Epithelial cell of esophagus (primary cell): Measurements from ENCODE around the gene ZNF341.
A peak's percentile ranks its signal among the peaks of the same experiment; 100 is the strongest.

Experiments used
- DNase-seq: peaks from one replicate; pipeline ENCODE4 v3.0.0; 2010; ENCODE audit warnings: low read depth
- H3K4me3 ChIP-seq: 2 replicates; pipeline ENCODE4 v1.5.1; 2011; ENCODE audit warnings: mild to moderate bottlenecking, low read length, control low read depth
- TF ChIP-seq, protein P1 (sequence below): IDR thresholded peaks from 2 replicates; pipeline ENCODE4 v1.5.1; 2011; ENCODE audit warnings: low read depth, mild to moderate bottlenecking, low read length, control low read depth, inconsistent platforms; ENCODE audit not compliant: insufficient read depth; ENCODE audit errors: missing control alignments

The ZNF341 gene

DNA sequence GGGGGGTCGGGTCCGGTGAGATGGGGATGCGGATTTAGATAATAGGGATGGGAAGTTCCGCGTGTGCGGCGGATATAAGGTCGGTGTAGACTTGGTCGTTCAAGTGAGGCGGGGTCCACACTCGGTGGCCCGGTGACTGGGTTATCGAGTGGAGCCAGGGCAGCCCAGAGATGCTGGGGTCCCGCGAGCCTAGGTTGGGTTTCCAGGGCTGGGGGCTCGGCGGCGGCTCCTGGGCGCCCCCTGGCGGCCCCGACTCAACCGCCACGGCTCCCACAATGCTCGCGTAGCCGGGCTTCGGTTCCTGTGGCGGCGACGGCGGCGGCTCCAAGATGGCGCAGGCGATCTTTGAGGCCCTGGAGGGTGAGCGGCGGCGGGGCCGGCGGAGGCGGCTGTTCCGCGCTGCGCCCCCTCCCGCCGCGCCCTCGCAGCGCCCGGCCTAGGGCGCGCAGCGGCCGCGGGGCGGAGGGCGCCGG, at the start of gene ZNF341:
TSS of gene ZNF341 (plus strand) at position 304 of the 473 bp plus-strand sequence. CDS start at position 330, 26 bp downstream.
- TF ChIP-seq, protein P1, sequence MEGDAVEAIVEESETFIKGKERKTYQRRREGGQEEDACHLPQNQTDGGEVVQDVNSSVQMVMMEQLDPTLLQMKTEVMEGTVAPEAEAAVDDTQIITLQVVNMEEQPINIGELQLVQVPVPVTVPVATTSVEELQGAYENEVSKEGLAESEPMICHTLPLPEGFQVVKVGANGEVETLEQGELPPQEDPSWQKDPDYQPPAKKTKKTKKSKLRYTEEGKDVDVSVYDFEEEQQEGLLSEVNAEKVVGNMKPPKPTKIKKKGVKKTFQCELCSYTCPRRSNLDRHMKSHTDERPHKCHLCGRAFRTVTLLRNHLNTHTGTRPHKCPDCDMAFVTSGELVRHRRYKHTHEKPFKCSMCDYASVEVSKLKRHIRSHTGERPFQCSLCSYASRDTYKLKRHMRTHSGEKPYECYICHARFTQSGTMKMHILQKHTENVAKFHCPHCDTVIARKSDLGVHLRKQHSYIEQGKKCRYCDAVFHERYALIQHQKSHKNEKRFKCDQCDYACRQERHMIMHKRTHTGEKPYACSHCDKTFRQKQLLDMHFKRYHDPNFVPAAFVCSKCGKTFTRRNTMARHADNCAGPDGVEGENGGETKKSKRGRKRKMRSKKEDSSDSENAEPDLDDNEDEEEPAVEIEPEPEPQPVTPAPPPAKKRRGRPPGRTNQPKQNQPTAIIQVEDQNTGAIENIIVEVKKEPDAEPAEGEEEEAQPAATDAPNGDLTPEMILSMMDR = peak; percentile 61
- peak within 1 kb of the TSS; percentile 58 for H3K4me3 ChIP-seq
- DNase-seq = peak; percentile 81

- peak overlapping the region; percentile 39 for H3K4me3 ChIP-seq
- TF ChIP-seq, protein P1 = no peak
- DNase-seq = no peak
Measured at GRCh38 chr20:33684533-33685327, 47.1 kb upstream of the ZNF341 start.

DNA sequence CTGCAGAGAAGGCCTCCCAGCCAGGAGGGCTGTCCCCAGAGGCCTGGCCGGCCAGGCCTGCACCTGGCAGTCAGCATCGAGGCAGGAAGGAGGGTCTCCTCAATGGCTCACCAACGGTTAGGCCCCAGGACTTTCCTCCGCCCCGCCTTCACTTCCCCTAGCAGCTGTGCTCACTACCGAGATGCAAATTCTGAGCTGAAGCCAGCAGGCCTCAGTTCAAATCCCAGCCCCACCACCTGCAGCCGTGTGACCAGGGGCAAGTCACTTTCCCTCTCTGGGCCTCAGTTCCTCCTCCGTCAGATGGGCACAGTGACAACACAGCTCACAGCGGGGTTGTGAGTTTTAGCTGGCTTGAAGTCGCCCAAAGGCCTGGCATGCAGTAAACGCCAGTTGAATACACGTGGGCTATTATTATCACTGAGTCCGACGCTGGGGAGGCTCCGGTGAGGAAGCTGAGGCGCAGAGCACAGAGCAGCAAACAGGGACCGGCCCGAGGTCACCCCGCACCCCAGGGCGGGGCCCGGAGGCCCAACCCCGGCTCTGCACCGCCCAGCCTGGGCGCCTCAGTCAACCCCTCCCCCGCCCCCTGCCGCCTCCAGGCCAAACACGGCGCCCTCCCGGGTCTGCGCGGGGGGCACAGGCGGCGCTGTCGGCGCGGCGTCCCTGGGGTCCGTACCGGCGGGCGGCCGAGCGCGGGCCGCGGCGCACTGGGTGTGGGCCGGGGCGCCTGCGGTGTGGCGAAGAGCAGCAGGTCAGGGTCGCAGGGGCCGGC, 46.3 kb upstream of the ZNF341 start:
- no peak for DNase-seq
- TF ChIP-seq, protein P1 = no peak
- peak overlapping the region; percentile 39 for H3K4me3 ChIP-seq

DNA sequence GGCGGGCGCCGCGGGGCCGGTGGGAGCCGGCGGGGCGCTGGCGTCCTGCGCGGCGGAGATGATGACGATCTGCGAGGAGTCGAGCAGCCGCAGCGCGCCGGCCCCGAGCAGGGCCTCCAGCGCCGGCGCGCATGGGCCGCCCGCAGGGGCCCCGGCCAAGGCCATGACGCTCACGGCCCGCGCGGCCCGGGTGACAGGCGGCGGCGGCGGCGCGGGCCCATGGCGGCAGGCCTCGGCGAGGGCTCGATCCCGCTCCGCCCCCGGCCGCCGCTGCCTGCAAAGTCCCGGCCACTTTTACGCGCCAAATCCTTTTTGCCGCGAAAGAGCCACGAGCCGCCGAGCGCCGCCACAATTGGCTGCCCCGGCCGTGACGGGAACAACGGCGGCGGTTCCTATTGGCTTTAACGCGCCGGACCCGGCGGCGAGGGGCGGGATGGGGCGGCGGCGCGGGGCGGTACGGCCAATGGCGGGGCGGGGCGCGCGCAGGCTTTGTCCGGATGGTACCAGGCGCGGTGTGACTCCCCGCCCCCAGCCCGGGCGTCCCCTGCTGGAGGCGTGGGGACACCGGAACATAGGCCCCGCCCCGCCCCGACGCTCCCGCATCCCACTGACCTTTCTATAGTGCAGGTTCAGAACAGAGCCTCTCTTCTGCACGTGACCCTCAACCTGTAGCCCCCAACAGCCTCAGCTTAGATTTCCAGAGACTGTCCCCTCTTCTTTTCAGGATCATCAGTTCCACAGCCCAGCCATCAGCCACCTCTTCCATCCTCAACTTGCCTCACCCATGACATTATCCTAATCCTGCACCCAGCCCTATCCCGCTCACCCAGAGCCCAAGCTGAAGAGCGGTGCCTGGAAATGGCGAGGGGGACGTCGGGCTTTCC, 45.5 kb upstream of the ZNF341 start, which contains the start of gene E2F1:
TSS of gene E2F1 (minus strand) at position 286 of the 884 bp plus-strand sequence. CDS start at position 165, 121 bp downstream.
- peak within 1 kb of the TSS; percentile 39 for H3K4me3 ChIP-seq
- DNase-seq = peak; percentile 95
- TF ChIP-seq, protein P1 = peak; percentile 20

- DNase-seq = no peak
- H3K4me3 ChIP-seq = no peak overlapping the region
Measured at GRCh38 chr20:33686984-33687366, 44.8 kb upstream of the ZNF341 start.

More at GRCh38 chr20:33686984-33687366, 44.8 kb upstream of the ZNF341 start:
- TF ChIP-seq, protein P1 = no peak
